ENCODE data around the gene TRAF2.

- TF ChIP-seq CTCF (IDR thresholded peaks at IDR 0.05): no peak
- no peak for TF ChIP-seq POLR2A (IDR thresholded peaks at IDR 0.05)
These were observed 67.5 kb downstream of the TRAF2 start for GRCh38 chr9:136953771-136954269.
